OCI-LY3 (cell line): ENCODE results near the gene VSNL1.

Source experiments
- EZH2phosphoT487 ChIP-seq: fragments of 200-600 bp; shearing (Covaris generic); IDR thresholded peaks from 2 replicates; pipeline ENCODE4 v1.6.1; 2018; ENCODE audit warnings: antibody characterized with exemption, mixed run types, low read depth
- TF ChIP-seq, protein P1 (sequence below): fragments of 200-600, 300-600 bp; sonication (generic); IDR thresholded peaks from 2 replicates; pipeline ENCODE4 v1.5.1; 2014; ENCODE audit warnings: antibody characterized with exemption, low read length, low read depth

DNA sequence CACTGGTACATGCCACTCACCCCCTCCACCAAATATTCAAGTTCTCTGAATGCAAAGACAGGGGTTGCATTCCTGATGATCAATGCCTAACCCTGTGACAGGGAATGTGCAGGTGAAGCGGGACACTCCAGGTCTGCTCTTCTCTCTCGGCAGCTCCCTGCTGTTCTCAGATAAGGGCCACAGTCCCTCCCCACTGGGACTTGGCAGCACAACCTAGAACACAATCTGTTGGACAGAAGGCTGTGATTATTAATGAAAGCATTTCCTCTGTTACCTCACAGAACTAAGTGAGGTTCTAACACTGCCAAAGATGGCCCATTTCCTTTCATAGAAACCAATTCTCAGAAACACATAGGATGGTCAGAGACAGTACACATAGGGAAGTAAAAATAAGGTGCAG, 42.7 kb downstream of the VSNL1 start:
- TF ChIP-seq, protein P1, sequence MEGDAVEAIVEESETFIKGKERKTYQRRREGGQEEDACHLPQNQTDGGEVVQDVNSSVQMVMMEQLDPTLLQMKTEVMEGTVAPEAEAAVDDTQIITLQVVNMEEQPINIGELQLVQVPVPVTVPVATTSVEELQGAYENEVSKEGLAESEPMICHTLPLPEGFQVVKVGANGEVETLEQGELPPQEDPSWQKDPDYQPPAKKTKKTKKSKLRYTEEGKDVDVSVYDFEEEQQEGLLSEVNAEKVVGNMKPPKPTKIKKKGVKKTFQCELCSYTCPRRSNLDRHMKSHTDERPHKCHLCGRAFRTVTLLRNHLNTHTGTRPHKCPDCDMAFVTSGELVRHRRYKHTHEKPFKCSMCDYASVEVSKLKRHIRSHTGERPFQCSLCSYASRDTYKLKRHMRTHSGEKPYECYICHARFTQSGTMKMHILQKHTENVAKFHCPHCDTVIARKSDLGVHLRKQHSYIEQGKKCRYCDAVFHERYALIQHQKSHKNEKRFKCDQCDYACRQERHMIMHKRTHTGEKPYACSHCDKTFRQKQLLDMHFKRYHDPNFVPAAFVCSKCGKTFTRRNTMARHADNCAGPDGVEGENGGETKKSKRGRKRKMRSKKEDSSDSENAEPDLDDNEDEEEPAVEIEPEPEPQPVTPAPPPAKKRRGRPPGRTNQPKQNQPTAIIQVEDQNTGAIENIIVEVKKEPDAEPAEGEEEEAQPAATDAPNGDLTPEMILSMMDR, result no peak
- no peak for TF ChIP-seq EZH2phosphoT487
